ENCODE results near the gene ADARB2. TPM values are rescaled to one million over a fixed set of nuclear protein-coding genes. Genes with fewer than 3 reads are reported as not detected.

ADARB2 gene
- total and polyA plus RNA-seq, 3 donors from 2014 or later = 8.5 to 13.0 (median 10.4) TPM

DNA sequence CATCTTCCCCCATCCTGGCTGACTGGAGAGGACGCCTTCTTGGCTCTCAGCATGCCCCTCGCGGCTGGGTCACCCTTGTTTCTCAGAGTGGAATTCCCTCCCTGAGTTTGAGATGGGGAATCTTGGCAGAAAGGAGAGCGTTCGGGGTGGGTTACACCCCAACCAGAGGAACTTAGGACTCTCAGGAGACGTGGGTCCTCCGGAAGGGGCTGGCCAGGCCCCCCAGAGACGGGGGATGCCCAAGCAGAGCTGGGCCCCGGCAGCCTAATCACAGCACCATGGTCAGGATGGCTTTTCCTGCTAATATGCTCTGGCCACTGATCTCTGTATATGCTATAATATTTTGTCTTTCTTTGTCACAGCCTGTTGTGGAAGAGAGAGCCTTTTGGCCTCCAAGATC is 466.8 kb downstream of the ADARB2 start:
- Histone ChIP-seq H3K4me3 (no peak overlapping the region), H3K27me3 (no peaks in the 10 kb centered on the region), H3K36me3 (ENCODE audit: low read depth, missing control alignments) (no peaks in the 10 kb centered on the region), H3K4me1 (peaks cover 12% of the 10 kb centered on the region), H3K9me3 (no peaks in the 10 kb centered on the region), H3K27ac (no peak overlapping the region)
- intact Hi-C loops (cut with DNase I; ENCODE audit: low total_unique reads) = no loop called here
- no peak for TF ChIP-seq POLR2A (IDR thresholded peaks at IDR 0.05)
- no peak for TF ChIP-seq CTCF (IDR thresholded peaks at IDR 0.05)
- no peak for DNase-seq
- 91 to 94% methylated on average over 9 of the region's 9 CpGs for WGBS, 2 donors

DNA sequence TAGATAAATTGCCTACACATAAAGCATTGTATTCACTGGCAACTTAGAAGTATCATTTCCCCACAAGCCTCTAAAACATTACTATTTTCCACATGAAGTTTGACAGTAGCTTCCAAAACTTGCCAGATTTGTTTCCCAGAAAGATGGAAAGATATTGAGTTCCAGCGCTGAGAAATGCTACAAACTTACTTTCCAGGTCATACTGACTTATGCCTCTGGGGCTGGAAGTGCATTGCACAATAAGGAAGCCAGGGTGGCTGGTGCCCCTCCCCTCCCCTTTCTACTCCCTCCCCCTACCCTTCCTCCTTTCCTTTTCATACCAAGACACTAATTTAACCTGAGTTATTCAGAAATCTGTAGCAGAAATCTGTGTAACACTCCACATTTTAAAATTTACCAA is 468.5 kb downstream of the ADARB2 start:
- TF ChIP-seq POLR2A (IDR thresholded peaks at IDR 0.05) = no peak
- no peak for TF ChIP-seq CTCF (IDR thresholded peaks at IDR 0.05)
- Histone ChIP-seq H3K4me1 (peaks cover 1% of the 10 kb centered on the region), H3K9me3 (no peaks in the 10 kb centered on the region), H3K36me3 (ENCODE audit: low read depth, missing control alignments) (no peaks in the 10 kb centered on the region), H3K27me3 (no peaks in the 10 kb centered on the region), H3K4me3 (no peak overlapping the region), H3K27ac (no peak overlapping the region)
- intact Hi-C loops (cut with DNase I; ENCODE audit: low total_unique reads) = no loop called here
- DNase-seq = peak; percentile 63
- 8 to 14% methylated on average over 1 of the region's 1 CpG for WGBS, 2 donors

DNA sequence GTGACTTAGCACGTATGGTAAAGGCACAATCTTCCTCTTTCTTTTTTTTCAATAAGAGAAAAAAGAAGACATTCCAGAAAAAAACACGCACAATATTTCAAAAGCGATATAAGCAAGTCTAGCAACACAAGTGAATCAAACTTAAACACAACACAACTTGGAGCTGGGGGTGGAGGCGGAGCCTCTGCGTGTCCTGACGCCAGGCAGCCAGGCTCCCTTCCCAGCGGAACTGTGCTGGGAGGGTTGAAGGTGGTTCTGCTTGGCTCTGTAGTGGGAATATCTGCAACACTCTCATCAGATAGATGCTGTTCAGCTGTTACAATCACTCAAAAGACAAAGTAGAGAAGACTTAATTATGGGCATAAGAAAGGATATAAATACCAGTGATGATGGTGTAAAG is 469.8 kb downstream of the ADARB2 start:
- no peak for DNase-seq
- no peaks in the 10 kb centered on the region for H3K4me1 ChIP-seq
- H3K27ac ChIP-seq = no peak overlapping the region
- 51 to 54% methylated on average over 7 of the region's 7 CpGs for WGBS, 2 donors
- TF ChIP-seq POLR2A (IDR thresholded peaks at IDR 0.05) (no peak), CTCF (IDR thresholded peaks at IDR 0.05) (no peak)
- H3K36me3 ChIP-seq (ENCODE audit: low read depth, missing control alignments) = no peaks in the 10 kb centered on the region
- no peaks in the 10 kb centered on the region for H3K27me3 ChIP-seq
- intact Hi-C loops (cut with DNase I; ENCODE audit: low total_unique reads) = no loop called here
- no peak overlapping the region for H3K4me3 ChIP-seq
- H3K9me3 ChIP-seq = no peaks in the 10 kb centered on the region

GRCh38 chr10:1267148-1267547 is 470.2 kb downstream of the ADARB2 start:
- no peak for TF ChIP-seq CTCF (IDR thresholded peaks at IDR 0.05)
- TF ChIP-seq POLR2A (IDR thresholded peaks at IDR 0.05) = no peak
- WGBS, 2 donors = 63 to 70% methylated on average over 8 of the region's 8 CpGs
- Histone ChIP-seq H3K4me1 (no peaks in the 10 kb centered on the region), H3K36me3 (ENCODE audit: low read depth, missing control alignments) (no peaks in the 10 kb centered on the region), H3K4me3 (no peak overlapping the region), H3K9me3 (no peaks in the 10 kb centered on the region), H3K27ac (no peak overlapping the region), H3K27me3 (no peaks in the 10 kb centered on the region)
- intact Hi-C loops (cut with DNase I; ENCODE audit: low total_unique reads) = no loop called here
- DNase-seq = no peak

DNA sequence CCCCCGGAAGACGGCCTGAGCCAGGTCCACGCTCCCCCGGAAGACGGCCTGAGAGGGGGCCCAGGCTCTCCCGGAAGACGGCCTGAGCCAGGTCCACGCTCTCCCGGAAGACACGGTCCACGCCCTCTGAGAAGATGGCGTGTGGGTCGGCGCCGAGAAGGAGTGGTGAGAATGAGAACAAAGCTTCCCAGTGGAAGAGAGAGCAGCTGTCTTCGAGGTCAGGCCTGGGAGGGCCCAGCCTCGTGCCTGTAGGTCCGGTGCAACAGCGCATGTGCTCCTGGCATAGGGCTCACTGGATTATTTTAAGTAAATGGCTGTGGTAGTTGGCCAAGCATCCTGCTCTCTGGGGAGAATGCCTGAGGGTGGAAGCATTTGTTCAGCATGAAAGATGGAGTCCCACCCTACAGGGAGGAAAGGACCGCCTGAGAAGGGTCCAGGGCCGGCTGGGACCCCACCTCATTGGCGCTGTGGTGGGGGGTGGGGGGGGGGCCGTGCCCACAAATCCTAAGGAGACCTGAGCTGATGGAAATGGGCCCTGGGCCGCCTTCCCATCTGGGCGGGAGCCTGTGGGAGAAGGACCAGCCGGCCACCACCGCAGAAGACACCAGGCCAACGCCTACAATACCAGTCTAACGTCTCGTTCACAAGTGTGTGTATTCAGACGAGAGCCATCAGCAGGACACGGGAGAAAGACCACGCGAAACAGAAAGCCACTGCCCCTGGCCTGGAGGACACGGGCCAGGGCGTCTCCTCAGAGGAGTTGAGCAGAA is 471.1 kb downstream of the ADARB2 start:
- H3K4me3 ChIP-seq = peak overlapping the region; percentile 19 to 49
- no peak for TF ChIP-seq CTCF (IDR thresholded peaks at IDR 0.05)
- TF ChIP-seq POLR2A (IDR thresholded peaks at IDR 0.05) = no peak
- no peaks in the 10 kb centered on the region for H3K4me1 ChIP-seq
- no peak overlapping the region for H3K27ac ChIP-seq
- 51 to 85% methylated on average over 11 to 35 of the region's 36 CpGs for WGBS, 2 donors
- no peaks in the 10 kb centered on the region for H3K27me3 ChIP-seq
- H3K9me3 ChIP-seq = no peaks in the 10 kb centered on the region
- no peaks in the 10 kb centered on the region for H3K36me3 ChIP-seq (ENCODE audit: low read depth, missing control alignments)
- DNase-seq = no peak
- intact Hi-C loops (cut with DNase I; ENCODE audit: low total_unique reads) = no loop called here

Measured in testis (tissue), 3 donors.